ENCODE data around the gene MFGE8.

MFGE8 gene

GRCh38 chr15:88900982-88901418 is 12.2 kb downstream of the MFGE8 start:
- Histone ChIP-seq H3K4me3 (no peak overlapping the region), H3K36me3 (replicated peaks) (peaks cover 27% of the 10 kb centered on the region), H3K9me3 (no peaks in the 10 kb centered on the region), H3K27me3 (ENCODE audit: low read depth) (no peaks in the 10 kb centered on the region), H3K4me1 (peaks cover 8% of the 10 kb centered on the region; the same call in 1 of the 2 replicates)
- no peak for DNase-seq (ENCODE audit: low spot score in 2 of 2)
- in situ Hi-C loops (cut with MboI; ENCODE audit: low sequenced_read_pairs) = loop anchor here (5.0 kb wide), 3 partner anchors 116 to 434 kb away; partner anchors contain the start of genes MRPL46 and MRPS11

- H3K36me3 ChIP-seq (replicated peaks) = peaks cover 21% of the 10 kb centered on the region
- H3K9me3 ChIP-seq = no peaks in the 10 kb centered on the region
- DNase-seq (ENCODE audit: low spot score in 2 of 2) = no peak
- in situ Hi-C loops (cut with MboI; ENCODE audit: low sequenced_read_pairs) = loop anchor here (5.0 kb wide), 3 partner anchors 117 to 433 kb away; partner anchors contain the start of genes MRPL46 and MRPS11
- H3K4me3 ChIP-seq = no peak overlapping the region
- H3K27me3 ChIP-seq (ENCODE audit: low read depth) = no peaks in the 10 kb centered on the region
- H3K4me1 ChIP-seq = peaks cover 11% of the 10 kb centered on the region; the same call in 1 of the 2 replicates
These were observed 12.7 kb downstream of the MFGE8 start for GRCh38 chr15:88900309-88900981.

- peaks cover 13% of the 10 kb centered on the region for H3K4me1 ChIP-seq
- no peaks in the 10 kb centered on the region for H3K9me3 ChIP-seq
- in situ Hi-C loops (cut with MboI; ENCODE audit: low sequenced_read_pairs) = no loop called here
- H3K36me3 ChIP-seq (replicated peaks) = peaks cover 12% of the 10 kb centered on the region
- H3K27me3 ChIP-seq (ENCODE audit: low read depth) = no peaks in the 10 kb centered on the region
- no peak for DNase-seq (ENCODE audit: low spot score in 2 of 2)
- H3K4me3 ChIP-seq = no peak overlapping the region
These were observed 13.9 kb downstream of the MFGE8 start for GRCh38 chr15:88899251-88899650.

- H3K4me1 ChIP-seq = peaks cover 17% of the 10 kb centered on the region
- no peaks in the 10 kb centered on the region for H3K9me3 ChIP-seq
- no peak for DNase-seq (ENCODE audit: low spot score in 2 of 2)
- no peaks in the 10 kb centered on the region for H3K27me3 ChIP-seq (ENCODE audit: low read depth)
- H3K4me3 ChIP-seq = no peak overlapping the region
- in situ Hi-C loops (cut with MboI; ENCODE audit: low sequenced_read_pairs) = no loop called here
- peaks cover 8% of the 10 kb centered on the region for H3K36me3 ChIP-seq (replicated peaks)
These were observed 14.4 kb downstream of the MFGE8 start for GRCh38 chr15:88898736-88899135.

- Histone ChIP-seq H3K36me3 (replicated peaks) (peaks cover 7% of the 10 kb centered on the region), H3K4me3 (no peak overlapping the region), H3K9me3 (no peaks in the 10 kb centered on the region), H3K27me3 (ENCODE audit: low read depth) (no peaks in the 10 kb centered on the region), H3K4me1 (peaks cover 17% of the 10 kb centered on the region)
- DNase-seq (ENCODE audit: low spot score in 2 of 2) = peak; percentile 88 to 98
- in situ Hi-C loops (cut with MboI; ENCODE audit: low sequenced_read_pairs) = no loop called here
These were observed 15.6 kb downstream of the MFGE8 start for GRCh38 chr15:88897456-88898194.

GRCh38 chr15:88897142-88897455 is 16.1 kb downstream of the MFGE8 start:
- in situ Hi-C loops (cut with MboI; ENCODE audit: low sequenced_read_pairs) = no loop called here
- H3K36me3 ChIP-seq (replicated peaks) = peaks cover 4% of the 10 kb centered on the region
- no peak overlapping the region for H3K4me3 ChIP-seq
- H3K4me1 ChIP-seq = peaks cover 17% of the 10 kb centered on the region
- no peaks in the 10 kb centered on the region for H3K27me3 ChIP-seq (ENCODE audit: low read depth)
- no peaks in the 10 kb centered on the region for H3K9me3 ChIP-seq
- DNase-seq (ENCODE audit: low spot score in 2 of 2) = no peak

- Histone ChIP-seq H3K36me3 (replicated peaks) (peaks cover 9% of the 10 kb centered on the region; the same call in 1 of the 2 replicates), H3K4me1 (peaks cover 17% of the 10 kb centered on the region), H3K27me3 (ENCODE audit: low read depth) (no peaks in the 10 kb centered on the region), H3K9me3 (no peaks in the 10 kb centered on the region), H3K4me3 (no peak overlapping the region)
- in situ Hi-C loops (cut with MboI; ENCODE audit: low sequenced_read_pairs) = no loop called here
- DNase-seq (ENCODE audit: low spot score in 2 of 2) = no peak
These were observed 16.7 kb downstream of the MFGE8 start for GRCh38 chr15:88896333-88897033.

GRCh38 chr15:88894819-88895767 is 18.1 kb downstream of the MFGE8 start, which contains the start of gene HAPLN3:
Gene HAPLN3, minus strand, starts transcription at chr15:88895544. Its CDS starts 8,246 bp downstream, at chr15:88887298.
- Histone ChIP-seq H3K27me3 (ENCODE audit: low read depth) (no peaks in the 10 kb centered on the region), H3K4me3 (peak within 1 kb of the TSS; percentile 65), H3K4me1 (peaks cover 17% of the 10 kb centered on the region), H3K36me3 (replicated peaks) (peaks cover 7% of the 10 kb centered on the region; the same call in 1 of the 2 replicates), H3K9me3 (no peaks in the 10 kb centered on the region)
- peak; percentile 81 to 88 for DNase-seq (ENCODE audit: low spot score in 2 of 2)
- in situ Hi-C loops (cut with MboI; ENCODE audit: low sequenced_read_pairs) = no loop called here

- Histone ChIP-seq H3K4me3 (peak overlapping the region; percentile 65), H3K4me1 (peaks cover 17% of the 10 kb centered on the region), H3K27me3 (ENCODE audit: low read depth) (no peaks in the 10 kb centered on the region), H3K9me3 (no peaks in the 10 kb centered on the region), H3K36me3 (replicated peaks) (peaks cover 7% of the 10 kb centered on the region; the same call in 1 of the 2 replicates)
- DNase-seq (ENCODE audit: low spot score in 2 of 2) = peak; percentile 83 to 95
- in situ Hi-C loops (cut with MboI; ENCODE audit: low sequenced_read_pairs) = no loop called here
These were observed 18.8 kb downstream of the MFGE8 start for GRCh38 chr15:88894348-88894818.

- Histone ChIP-seq H3K36me3 (replicated peaks) (peaks cover 7% of the 10 kb centered on the region; the same call in 1 of the 2 replicates), H3K4me1 (peaks cover 11% of the 10 kb centered on the region), H3K4me3 (no peak overlapping the region), H3K27me3 (ENCODE audit: low read depth) (no peaks in the 10 kb centered on the region), H3K9me3 (no peaks in the 10 kb centered on the region)
- in situ Hi-C loops (cut with MboI; ENCODE audit: low sequenced_read_pairs) = no loop called here
- DNase-seq (ENCODE audit: low spot score in 2 of 2) = no peak
These were observed 21.5 kb downstream of the MFGE8 start for GRCh38 chr15:88891540-88892254.

GRCh38 chr15:88890495-88890894 is 22.7 kb downstream of the MFGE8 start:
- Histone ChIP-seq H3K9me3 (no peaks in the 10 kb centered on the region), H3K4me3 (no peak overlapping the region), H3K36me3 (replicated peaks) (peaks cover 7% of the 10 kb centered on the region; the same call in 1 of the 2 replicates), H3K4me1 (peaks cover 9% of the 10 kb centered on the region), H3K27me3 (ENCODE audit: low read depth) (no peaks in the 10 kb centered on the region)
- DNase-seq (ENCODE audit: low spot score in 2 of 2) = no peak
- in situ Hi-C loops (cut with MboI; ENCODE audit: low sequenced_read_pairs) = no loop called here

- Histone ChIP-seq H3K36me3 (replicated peaks) (peaks cover 11% of the 10 kb centered on the region; the same call in 1 of the 2 replicates), H3K9me3 (no peaks in the 10 kb centered on the region), H3K27me3 (ENCODE audit: low read depth) (no peaks in the 10 kb centered on the region), H3K4me3 (no peak overlapping the region), H3K4me1 (no peaks in the 10 kb centered on the region)
- in situ Hi-C loops (cut with MboI; ENCODE audit: low sequenced_read_pairs) = no loop called here
- no peak for DNase-seq (ENCODE audit: low spot score in 2 of 2)
These were observed 24.5 kb downstream of the MFGE8 start for GRCh38 chr15:88888719-88889118.
